MM.1S (cell line): ENCODE results near the gene PRMT7.

Source experiments
- CTCF ChIP-seq: fragments of 300-600 bp; sonication (generic); IDR thresholded peaks from 2 replicates; pipeline ENCODE4 v1.5.1; 2016; ENCODE audit warnings: antibody characterized with exemption, low read length, mixed read lengths
- EZH2 ChIP-seq: fragments of 300-600 bp; sonication (generic); optimal IDR thresholded peaks from 2 replicates; pipeline ENCODE3; 2017; ENCODE audit warnings: low read depth, mild to moderate bottlenecking, antibody characterized with exemption, low read length, mixed read lengths
- EZH2phosphoT487 ChIP-seq: fragments of 300-600 bp; sonication (generic); IDR thresholded peaks from 2 replicates; pipeline ENCODE4 v1.6.1; 2018; ENCODE audit warnings: antibody characterized with exemption, low read length

- no peak for TF ChIP-seq CTCF
- TF ChIP-seq EZH2phosphoT487: no peak
- TF ChIP-seq EZH2: no peak
Measured at GRCh38 chr16:68372381-68372720, 61.5 kb downstream of the PRMT7 start.
